NCI-H526 (cell line): Measurements from ENCODE around the gene DMAC1.

Experiments
- DNase-seq, 2 experiments: peaks; one replicate each; lab custom pipeline; 2025; lab: John Stamatoyannopoulos, UW

The DMAC1 gene

DNA sequence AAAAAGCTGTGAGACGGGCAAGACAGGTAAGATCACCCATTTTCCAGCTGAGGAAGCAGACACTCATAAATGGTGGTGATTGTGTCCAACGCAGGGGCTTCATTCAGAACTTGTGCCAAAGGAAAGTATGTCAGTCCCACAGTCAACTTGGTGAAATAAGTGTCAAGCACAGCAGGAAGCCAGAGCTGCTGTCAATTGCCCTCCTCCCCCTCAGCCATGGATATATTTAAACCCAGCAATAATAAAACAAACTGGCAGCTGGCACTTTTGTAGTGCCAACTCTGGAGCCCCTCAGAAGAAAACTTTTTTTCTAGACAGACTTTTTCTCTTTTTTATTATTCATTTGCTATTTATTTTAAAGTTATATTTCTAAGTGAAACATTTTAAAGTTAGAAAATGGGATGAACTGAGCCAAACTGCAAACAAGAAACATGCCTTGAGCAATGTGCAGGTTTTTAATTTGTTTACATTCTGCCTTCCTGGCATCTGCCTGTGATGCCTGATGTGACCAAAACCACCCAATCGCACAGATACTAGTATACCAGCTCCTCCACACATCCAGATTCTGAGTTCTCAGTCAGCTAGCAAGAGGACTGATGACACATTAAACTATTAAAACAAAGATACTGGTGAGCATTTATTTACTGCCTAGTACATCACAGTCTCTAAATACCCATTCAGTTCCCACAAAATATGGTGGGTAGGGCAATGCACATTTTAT is 17.0 kb downstream of the DMAC1 start:
- no peak for DNase-seq

DNA sequence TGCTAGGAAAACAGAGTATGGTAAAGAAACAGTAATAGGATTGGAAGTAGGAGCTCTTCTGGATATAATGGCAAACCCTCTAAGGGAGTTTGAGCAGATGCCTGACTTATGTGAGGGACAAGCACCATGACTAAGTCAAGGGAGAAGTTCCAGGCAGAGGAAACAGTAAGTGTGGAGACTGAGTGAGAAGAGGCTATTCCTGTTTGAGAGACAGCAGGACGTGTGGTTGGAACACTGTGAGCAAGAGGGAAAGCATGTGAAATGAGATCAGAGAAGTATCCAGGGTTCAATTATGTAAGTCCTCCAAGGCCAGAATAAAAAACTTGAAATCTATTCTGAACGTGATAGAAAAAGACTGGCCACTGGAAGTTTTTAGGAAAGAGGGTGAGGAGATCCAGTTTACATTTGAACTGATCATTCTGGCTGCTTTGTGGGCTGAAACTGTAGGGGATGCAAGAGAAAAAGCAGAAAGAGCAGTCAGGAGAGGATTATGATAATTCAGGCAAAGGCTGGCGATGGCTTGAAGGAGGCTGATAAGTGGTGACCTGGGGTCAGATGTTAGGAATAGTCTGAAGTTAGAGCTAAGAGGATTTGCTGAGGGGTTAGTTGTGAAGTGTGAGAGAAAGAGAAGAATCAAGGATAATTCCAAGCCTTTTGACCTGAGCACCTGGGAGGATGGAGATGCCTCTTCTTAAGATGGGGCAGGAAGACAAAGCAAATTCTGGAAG is 19.2 kb downstream of the DMAC1 start:
- no peak for DNase-seq

DNA sequence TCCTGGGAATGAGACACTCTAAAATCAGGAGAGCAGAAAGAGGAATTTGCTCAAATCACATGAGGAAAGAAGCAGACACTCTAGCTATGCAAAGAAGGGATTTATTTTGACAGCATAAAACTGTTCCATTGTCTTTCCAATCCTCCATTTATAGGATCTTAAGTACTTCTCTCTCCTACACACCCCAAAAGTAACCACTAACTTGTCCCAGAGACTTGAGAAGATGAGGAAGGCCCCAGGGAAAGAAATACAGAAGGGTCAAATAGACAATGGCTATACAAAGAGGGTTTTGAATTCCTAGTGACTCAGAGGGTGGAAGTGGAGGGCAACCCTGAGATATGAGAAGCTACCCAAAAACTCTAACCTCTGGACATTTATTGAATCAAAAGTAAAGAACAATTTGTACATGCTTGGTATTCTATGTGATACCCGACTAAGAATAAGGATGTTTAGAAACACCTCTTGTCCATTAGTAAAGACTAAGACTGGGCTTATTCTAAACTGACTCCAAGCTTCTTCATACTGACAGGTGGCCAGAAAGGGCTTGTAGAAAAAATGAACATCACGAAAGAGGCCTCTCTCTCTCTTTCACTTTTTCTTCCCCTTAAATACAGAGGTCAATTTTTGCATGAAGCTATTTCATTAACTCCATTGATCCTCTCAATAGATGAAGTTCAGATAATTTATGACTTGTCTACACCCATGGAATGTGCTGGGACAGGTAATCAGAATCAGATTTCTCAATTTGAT is 20.6 kb downstream of the DMAC1 start:
- no peak for DNase-seq

DNA sequence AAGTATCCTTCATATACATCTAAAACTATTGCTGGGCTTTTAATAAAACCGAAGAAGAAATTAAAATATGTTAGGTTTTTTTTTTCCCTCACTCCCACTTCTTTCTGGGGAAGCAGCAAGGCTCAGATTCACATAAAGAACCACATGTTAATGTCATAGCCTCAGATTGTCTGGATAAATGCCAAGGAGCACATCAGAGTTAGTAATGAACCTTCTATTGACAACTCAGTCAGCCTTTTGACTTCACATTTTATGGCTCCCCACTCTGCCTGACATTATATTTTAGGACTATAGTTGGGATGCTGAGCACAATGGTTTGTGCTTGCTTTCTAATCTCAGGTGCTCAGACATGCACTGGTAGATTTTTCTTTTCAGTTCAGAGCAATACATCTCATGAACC is 21.8 kb downstream of the DMAC1 start:
- no peak for DNase-seq

DNA sequence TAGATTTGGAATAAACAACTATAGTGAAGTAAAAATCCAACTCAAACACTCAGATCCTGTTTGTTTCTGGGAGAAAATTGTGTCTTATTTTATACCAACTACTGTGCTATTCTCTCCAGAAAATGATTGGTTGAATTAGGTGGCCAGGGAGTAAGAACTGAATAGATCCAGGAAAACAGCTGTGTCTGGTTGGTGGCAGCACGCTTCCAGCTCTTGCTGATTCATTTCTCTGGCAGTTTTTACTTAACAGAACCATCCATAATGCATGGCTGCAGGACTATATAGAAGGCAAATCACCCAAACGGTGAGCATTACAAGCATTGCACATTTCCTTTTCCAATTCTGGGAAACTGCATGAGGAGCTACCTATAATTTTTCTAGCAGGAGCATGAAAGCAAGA is 29.5 kb downstream of the DMAC1 start:
- DNase-seq: no peak

DNA sequence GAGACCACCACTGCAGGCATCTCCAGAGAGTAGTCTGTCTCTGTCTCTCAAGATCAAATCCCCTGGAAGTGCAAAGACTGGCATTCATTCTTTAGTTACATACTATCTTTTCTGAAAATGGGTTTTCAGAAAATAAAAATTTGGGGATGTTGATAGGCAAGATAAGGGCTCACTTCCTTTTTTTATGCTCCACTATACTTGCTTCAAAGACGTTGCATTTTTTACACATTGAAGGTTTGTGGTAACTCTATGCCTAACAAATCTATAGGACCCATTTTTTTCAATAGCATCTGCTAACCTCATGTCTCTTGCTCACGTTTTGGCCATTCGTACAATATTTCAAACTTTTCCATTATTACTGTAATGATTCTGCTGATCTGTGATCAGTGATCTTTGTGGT is 37.0 kb downstream of the DMAC1 start:
- no peak for DNase-seq

DNA sequence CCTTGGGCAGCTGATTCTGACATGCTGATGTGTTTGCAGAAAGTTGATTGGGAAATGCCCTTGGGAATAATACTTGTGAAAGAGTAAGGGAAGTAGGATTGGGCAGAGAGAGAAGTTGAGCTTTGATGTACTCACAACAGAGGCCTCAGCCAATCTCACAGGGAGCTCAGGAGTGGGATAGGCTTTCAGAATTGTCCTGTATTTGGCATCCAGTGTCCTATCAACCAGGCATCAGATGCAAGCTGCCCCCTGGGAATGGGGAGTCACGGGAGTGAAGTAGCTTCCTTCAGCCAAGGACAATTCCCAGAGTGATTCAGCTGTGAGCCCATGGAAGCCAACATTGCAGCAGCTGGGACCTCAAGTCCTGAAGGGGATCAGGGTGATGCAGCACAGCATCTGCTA is 39.6 kb downstream of the DMAC1 start:
- no peak for DNase-seq

DNA sequence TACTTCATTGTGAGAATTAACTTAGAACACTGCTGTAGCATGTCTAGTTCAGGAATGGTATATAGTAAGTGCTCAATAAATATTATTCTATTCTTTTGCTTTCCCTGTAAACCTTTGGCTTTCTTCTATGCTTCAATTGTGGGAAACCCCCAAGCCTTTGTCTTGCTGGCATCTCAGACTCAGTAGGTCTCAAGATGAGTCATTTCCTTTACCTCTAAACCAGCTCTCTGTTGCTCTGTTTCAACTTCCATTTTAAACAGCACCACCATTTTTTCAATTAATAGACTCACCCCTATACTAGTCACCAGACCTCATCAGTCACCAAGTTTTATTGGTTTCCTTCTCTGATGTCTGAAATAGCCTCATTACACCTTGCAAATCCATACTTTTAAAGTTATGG is 43.5 kb downstream of the DMAC1 start:
- DNase-seq: no peak

DNA sequence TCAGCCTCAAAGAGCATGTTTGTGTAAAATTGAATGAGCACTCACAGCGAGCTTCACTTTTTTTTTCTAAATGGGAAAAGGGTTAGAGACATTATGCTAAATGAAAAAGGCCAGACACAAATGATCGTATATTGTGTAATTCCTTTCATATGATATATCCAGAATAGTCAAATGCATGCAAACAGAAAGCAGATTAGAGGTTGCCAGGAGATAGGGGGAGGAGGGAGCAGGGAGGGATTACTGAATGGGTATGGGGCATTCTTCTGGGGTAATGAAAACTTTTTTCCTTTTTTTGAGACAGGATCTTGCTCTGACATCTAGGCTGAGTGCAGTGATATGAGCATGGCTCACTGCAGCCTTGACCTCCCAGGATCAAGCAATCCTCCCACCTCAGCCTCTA is 47.1 kb downstream of the DMAC1 start:
- peak in 1 of 2 experiments; percentile 5 for DNase-seq
